ENCODE results near the gene HDAC7.

- TF ChIP-seq POLR2A (IDR thresholded peaks at IDR 0.05; ENCODE audit: low read depth, low read length) (no peak), TAF1 (IDR thresholded peaks at IDR 0.05; ENCODE audit: borderline replicate concordance, low read depth, low read length) (no peak), POLR2AphosphoS5 (IDR thresholded peaks at IDR 0.05; ENCODE audit: low read depth, low read length) (no peak)
Observed at GRCh38 chr12:47772738-47773061, 47.0 kb downstream of the HDAC7 start.

Data from GM12892 (cell line).